Mucosa of descending colon (tissue), 3 donors: ENCODE results near the gene XRCC3. TPM values are rescaled to one million over a fixed set of nuclear protein-coding genes. Genes with fewer than 3 reads are reported as not detected.

Source experiments
- ATAC-seq: fragments of 200-7000 bp; cut with Tn5 transposase; one replicate; pipeline ENCODE4 v1.9.1; 2020; ENCODE audit warnings: mild to moderate bottlenecking, moderate library complexity
- DNase-seq, 3 donors: peaks; one replicate each; pipeline ENCODE4 v3.0.0-alpha.2; 2020
- H3K36me3 ChIP-seq: fragments of 200-600 bp; one replicate; pipeline ENCODE4 v1.8.0; 2021; ENCODE audit warnings: low read depth, mild to moderate bottlenecking
- H3K4me1 ChIP-seq: fragments of 200-600 bp; one replicate; pipeline ENCODE4 v1.8.0; 2021; ENCODE audit warnings: low read depth, mild to moderate bottlenecking
- H3K4me3 ChIP-seq: fragments of 200-600 bp; one replicate; pipeline ENCODE4 v1.8.0; 2021; ENCODE audit warnings: mild to moderate bottlenecking
- H3K9me3 ChIP-seq: fragments of 200-600 bp; one replicate; pipeline ENCODE4 v1.8.0; 2021; ENCODE audit warnings: mild to moderate bottlenecking
- CTCF ChIP-seq: fragments of 200-600 bp; IDR thresholded peaks from one replicate; pipeline ENCODE4 v1.8.0; 2022; ENCODE audit warnings: antibody characterized with exemption, mild to moderate bottlenecking
- intact Hi-C, 2 donors: fragments of 100-400 bp; cut with DNase I in 1 of 2; cut with micrococcal nuclease in 1 of 2; formaldehyde crosslinking; loops; one replicate each; pipeline versions ENCODE4 v1.11.0 to v1.11.1; 2022; cut with DNase I, micrococcal nuclease
- total RNA-seq, 3 donors: library from RNA; stranded (reverse); fragmentation: NEBNext Ultra II Directional in 2 of 3; extraction: Animal tissue kit (Norgen Biotek cat#: 25700) in 2 of 3; gene quantifications; one replicate each; pipeline versions ENCODE4 v1.2.1 to v1.2.4, GENCODE V29; 2021 to 2023
- donor health status: DM: no; HTN: no; CAD: no; lungs with moderate emphysema.
- donor health status: DM: no; HTN: no; CAD: no.
- donor health status: DM: no; HTN: yes; CAD: no.

The XRCC3 gene
- total RNA-seq, 3 donors from 2014 or later: 7.7 to 17.8 (median 11.0) TPM

GRCh38 chr14:103651585-103651984, 63.7 kb downstream of the XRCC3 start:
- intact Hi-C loops: no loop called here
- Histone ChIP-seq H3K4me3 (no peak overlapping the region), H3K4me1 (peaks cover 5% of the 10 kb centered on the region), H3K9me3 (no peaks in the 10 kb centered on the region), H3K36me3 (no peaks in the 10 kb centered on the region)
- no peak for TF ChIP-seq CTCF
- ATAC-seq (no peak), DNase-seq (no peak)

- intact Hi-C loops: no loop called here
- DNase-seq (no peak), ATAC-seq (no peak)
- Histone ChIP-seq H3K4me1 (peaks cover 5% of the 10 kb centered on the region), H3K9me3 (no peaks in the 10 kb centered on the region), H3K4me3 (no peak overlapping the region), H3K36me3 (no peaks in the 10 kb centered on the region)
- no peak for TF ChIP-seq CTCF
Observed at GRCh38 chr14:103650213-103650612, 65.0 kb downstream of the XRCC3 start.

GRCh38 chr14:103649001-103649400, 66.2 kb downstream of the XRCC3 start:
- no peak for TF ChIP-seq CTCF
- H3K9me3 ChIP-seq: no peaks in the 10 kb centered on the region
- peaks cover 5% of the 10 kb centered on the region for H3K4me1 ChIP-seq
- H3K4me3 ChIP-seq: no peak overlapping the region
- no peaks in the 10 kb centered on the region for H3K36me3 ChIP-seq
- DNase-seq: no peak
- intact Hi-C loops: no loop called here
- no peak for ATAC-seq

Other genes starting within 250 kb of the XRCC3 start
- gene CKB, start 192.6 kb downstream of the XRCC3 start, total RNA-seq: 1,000 to 10,000 TPM; 1,316 to 3,346 (median 2,079) TPM
- gene TRMT61A, start 186.3 kb downstream of the XRCC3 start, total RNA-seq: 10 to 100 TPM; 10.2 to 23.7 (median 10.5) TPM
- gene BAG5, start 152.8 kb downstream of the XRCC3 start, total RNA-seq: 10 to 100 TPM; 26.1 to 29.9 (median 28.0) TPM
- gene COA8, start 152.5 kb downstream of the XRCC3 start, total RNA-seq: 10 to 100 TPM; 29.3 to 47.3 (median 36.5) TPM
- 100 to 1,000 TPM in 2 of 3 donors, 10 to 100 TPM in 1; 99.3 to 188 (median 104) TPM for gene KLC1, start 86.2 kb downstream of the XRCC3 start, total RNA-seq
- 10 to 100 TPM; 49.9 to 67.1 (median 60.9) TPM for gene ZFYVE21, start 359 bp upstream of the XRCC3 start, total RNA-seq
- gene PPP1R13B, start 132.1 kb upstream of the XRCC3 start, total RNA-seq: 10 to 100 TPM; 49.6 to 65.5 (median 52.1) TPM
- gene TDRD9, start 213.0 kb upstream of the XRCC3 start, total RNA-seq: under 1 TPM; 0.39 to 0.98 (median 0.63) TPM
- not detected for gene RD3L, start 227.1 kb upstream of the XRCC3 start, total RNA-seq